Common myeloid progenitor, CD34-positive (primary cell): ENCODE results near the gene CDK1.

Experiments used
- CTCF ChIA-PET: fragments of 350-600 bp; sonication (Branson Sonifier 250); formaldehyde crosslinking; loops from one replicate; lab custom pipeline; 2021; ENCODE audit warnings: antibody characterized with exemption; lab: Charles Lee
- POLR2A ChIA-PET: fragments of 350-600 bp; sonication (Branson Sonifier 250); formaldehyde crosslinking; loops from one replicate; lab custom pipeline; 2021; ENCODE audit warnings: antibody characterized with exemption; lab: Charles Lee
- DNase-seq, 3 donors: peaks; one replicate each; pipeline versions ENCODE4 v3.0.0 to v3.0.0-alpha.2; 2013
- H3K27ac ChIP-seq, 2 experiments: 1 replicate in 1 of 2; 2 replicates in 1 of 2; pipeline ENCODE4 v1.7.0; 2013; ENCODE audit warnings: inconsistent platforms in 2 of 2, low read length in 2 of 2, mild to moderate bottlenecking in 2 of 2, low read depth in 1 of 2, moderate library complexity in 1 of 2; ENCODE audit not compliant: severe bottlenecking in 2 of 2, insufficient read depth in 1 of 2, poor library complexity in 1 of 2
- H3K27me3 ChIP-seq, 5 experiments: replicated peaks in 2 of 5; 1 replicate in 3 of 5; 2 replicates in 2 of 5; pipeline versions ENCODE4 v1.6.1 to v1.7.0; 2013; ENCODE audit warnings: low read length in 4 of 5, mild to moderate bottlenecking in 2 of 5, moderate library complexity in 2 of 5, inconsistent platforms in 1 of 5; ENCODE audit not compliant: insufficient read depth in 5 of 5, control insufficient read depth in 4 of 5
- H3K36me3 ChIP-seq, 4 experiments: 1 replicate in 2 of 4; 2 replicates in 2 of 4; pipeline versions ENCODE4 v1.6.1 to v1.7.0; 2013; ENCODE audit warnings: low read length in 3 of 4, control low read depth in 1 of 4, mild to moderate bottlenecking in 1 of 4; ENCODE audit not compliant: control insufficient read depth in 4 of 4, insufficient read depth in 4 of 4
- H3K4me1 ChIP-seq, 4 experiments: 1 replicate in 3 of 4; 2 replicates in 1 of 4; pipeline versions ENCODE4 v1.6.1 to v1.7.1; 2013; ENCODE audit warnings: low read length in 3 of 4, mild to moderate bottlenecking in 3 of 4, control low read depth in 1 of 4, inconsistent platforms in 1 of 4, moderate library complexity in 1 of 4; ENCODE audit not compliant: control insufficient read depth in 4 of 4, insufficient read depth in 4 of 4; ENCODE audit errors: control extremely low read depth in 1 of 4
- H3K4me3 ChIP-seq, 7 experiments: 1 replicate in 4 of 7; 2 replicates in 3 of 7; pipeline versions ENCODE4 v1.5.1 to v1.7.0; 2013; ENCODE audit warnings: mild to moderate bottlenecking in 7 of 7, low read length in 6 of 7, moderate library complexity in 6 of 7, inconsistent platforms in 2 of 7, low read depth in 2 of 7, control low read depth in 1 of 7; ENCODE audit not compliant: insufficient read depth in 4 of 7, control insufficient read depth in 1 of 7; ENCODE audit errors: extremely low read depth in 1 of 7
- H3K9me3 ChIP-seq, 5 experiments: 1 replicate in 4 of 5; 2 replicates in 1 of 5; pipeline versions ENCODE4 v1.6.1 to v1.7.1; 2013; ENCODE audit warnings: low read length in 4 of 5, mild to moderate bottlenecking in 2 of 5, inconsistent platforms in 1 of 5, low read depth in 1 of 5, moderate library complexity in 1 of 5; ENCODE audit not compliant: control insufficient read depth in 4 of 5, insufficient read depth in 2 of 5; ENCODE audit errors: control extremely low read depth in 1 of 5
- WGBS: methylation state at CpG from one replicate; pipeline ENCODE4 v1.1.5; 2013; ENCODE audit not compliant: insufficient coverage; 5-methylcytosine and 5-hydroxymethylcytosine counted together

The CDK1 gene

GRCh38 chr10:60819271-60819670, 41.0 kb downstream of the CDK1 start:
- WGBS: 96% methylated on average over 2 of the region's 6 CpGs
- Histone ChIP-seq H3K4me3 (no peak overlapping the region), H3K27me3 (no peaks in the 10 kb centered on the region), H3K9me3 (no peaks in the 10 kb centered on the region), H3K4me1 (peaks cover 0 to 11% (median 8%) of the 10 kb centered on the region in 4 experiments), H3K36me3 (no peaks in the 10 kb centered on the region), H3K27ac (no peak overlapping the region)
- no peak for DNase-seq
- ChIA-PET CTCF (interaction anchor here (0.7 to 3.5 kb wide), 11 partner anchors 9 to 914 kb away, joined by 3 to 10 read pairs (median 3); no protein-coding TSS in a partner anchor), POLR2A (no interaction called here)

DNA sequence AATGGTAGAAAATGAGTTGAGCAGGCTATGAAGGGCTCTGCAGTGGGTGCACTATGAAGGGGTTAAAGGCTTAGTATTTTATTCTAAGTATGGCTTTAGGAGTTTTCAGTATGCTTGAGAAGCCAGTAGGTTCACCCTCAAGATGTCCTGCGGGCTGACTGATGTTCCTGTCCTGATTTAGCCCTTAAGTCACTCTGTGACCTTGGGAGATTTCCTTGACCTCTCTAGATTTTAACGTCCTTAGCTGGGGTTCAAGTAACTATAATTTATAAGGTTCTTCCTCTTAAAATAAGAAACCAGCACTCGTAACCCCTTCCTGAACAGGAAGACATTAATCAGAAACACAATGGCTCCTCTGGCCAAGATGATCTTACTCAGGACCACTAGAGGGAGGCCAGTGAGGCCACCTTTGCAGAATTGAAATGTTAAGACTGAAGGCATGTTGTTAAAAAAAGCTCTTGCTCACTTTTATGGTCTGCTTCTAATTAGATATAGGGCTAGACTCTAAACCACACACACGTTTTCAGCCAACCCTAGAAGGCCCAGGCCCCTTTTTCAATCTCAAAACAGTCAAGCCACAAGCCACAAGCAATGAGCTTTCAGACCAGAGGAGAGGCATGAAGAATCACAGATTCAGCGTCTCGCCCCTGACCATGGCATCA, 41.9 kb downstream of the CDK1 start:
- WGBS: 47% methylated on average over 5 of the region's 6 CpGs
- Histone ChIP-seq H3K36me3 (no peaks in the 10 kb centered on the region), H3K4me1 (peaks cover 0 to 11% (median 8%) of the 10 kb centered on the region in 4 experiments), H3K27me3 (no peaks in the 10 kb centered on the region), H3K4me3 (no peak overlapping the region), H3K27ac (no peak overlapping the region), H3K9me3 (no peaks in the 10 kb centered on the region)
- peak; percentile 34 to 60 (median 57) for DNase-seq
- ChIA-PET POLR2A (no interaction called here), CTCF (interaction anchor here (0.6 to 3.5 kb wide), 7 partner anchors 11 to 399 kb away, joined by 3 to 10 read pairs (median 4); no protein-coding TSS in a partner anchor)

DNA sequence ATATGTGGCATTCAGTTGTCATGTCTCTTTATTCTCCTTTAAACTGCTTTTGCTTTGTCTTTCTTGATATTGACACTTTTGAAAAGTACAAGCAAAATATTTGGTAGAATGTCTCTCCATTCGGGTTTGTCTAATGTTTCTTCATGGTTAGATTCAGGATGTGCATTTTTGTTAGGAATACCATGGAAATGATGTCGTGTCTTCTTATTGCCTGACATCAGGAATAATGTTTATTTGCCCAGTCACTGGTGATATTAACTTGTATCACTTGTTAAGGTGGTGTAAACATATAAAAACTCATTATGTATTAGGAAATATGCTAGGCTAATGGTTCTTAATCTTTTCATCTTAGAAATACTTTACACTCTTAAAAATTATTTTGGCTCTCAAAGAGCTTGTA, 43.4 kb downstream of the CDK1 start:
- Histone ChIP-seq H3K27me3 (no peaks in the 10 kb centered on the region), H3K27ac (no peak overlapping the region), H3K4me3 (no peak overlapping the region), H3K4me1 (peaks cover 0 to 11% (median 8%) of the 10 kb centered on the region in 4 experiments), H3K36me3 (no peaks in the 10 kb centered on the region), H3K9me3 (no peaks in the 10 kb centered on the region)
- CTCF ChIA-PET: interaction anchor here (0.8 kb wide), 2 partner anchors 16 to 139 kb away, joined by 3 read pairs; no protein-coding TSS in a partner anchor
- WGBS: 100% methylated on average over 1 of the region's 2 CpGs
- POLR2A ChIA-PET: no interaction called here
- no peak for DNase-seq

GRCh38 chr10:60822809-60823208, 44.5 kb downstream of the CDK1 start:
- no peak for DNase-seq
- H3K9me3 ChIP-seq: no peaks in the 10 kb centered on the region
- ChIA-PET CTCF (no interaction called here), POLR2A (no interaction called here)
- no peaks in the 10 kb centered on the region for H3K36me3 ChIP-seq
- H3K4me3 ChIP-seq: no peak overlapping the region
- no peak overlapping the region for H3K27ac ChIP-seq
- peaks cover 2 to 11% (median 9%) of the 10 kb centered on the region in 4 experiments for H3K4me1 ChIP-seq
- H3K27me3 ChIP-seq: no peaks in the 10 kb centered on the region
- no CpG with 5 or more reads among the region's 4 CpGs for WGBS

DNA sequence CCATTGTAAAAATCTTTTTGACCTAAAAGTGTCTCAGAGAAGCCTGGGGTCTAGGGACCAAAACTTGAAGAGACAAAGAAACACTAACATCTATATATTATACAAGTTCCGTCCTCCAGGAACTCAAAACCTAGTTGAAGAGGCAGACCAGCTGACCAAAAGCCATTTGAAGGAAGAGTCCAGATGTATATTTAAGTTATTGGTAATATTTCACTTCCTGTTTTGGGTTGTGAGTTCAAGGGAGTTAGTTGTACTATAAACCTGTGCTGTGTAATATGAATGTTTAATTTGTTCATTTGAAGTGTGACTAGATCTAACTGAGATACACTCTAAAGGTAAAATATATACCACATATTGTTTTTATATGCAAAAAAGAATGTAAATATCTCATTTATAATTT, 45.0 kb downstream of the CDK1 start:
- H3K27me3 ChIP-seq: no peaks in the 10 kb centered on the region
- H3K9me3 ChIP-seq: no peaks in the 10 kb centered on the region
- H3K4me3 ChIP-seq: no peak overlapping the region
- ChIA-PET POLR2A (no interaction called here), CTCF (interaction anchor here (1.0 kb wide), 1 partner anchor 9 kb away, joined by 4 read pairs; no protein-coding TSS in a partner anchor)
- no peak for DNase-seq
- H3K4me1 ChIP-seq: peaks cover 7 to 17% (median 11%) of the 10 kb centered on the region in 4 experiments
- H3K36me3 ChIP-seq: no peaks in the 10 kb centered on the region
- no peak overlapping the region for H3K27ac ChIP-seq
- no CpG with 5 or more reads among the region's 1 CpG for WGBS

GRCh38 chr10:60825520-60825919, 47.2 kb downstream of the CDK1 start:
- CTCF ChIA-PET: no interaction called here
- WGBS: 96% methylated on average over 4 of the region's 4 CpGs
- Histone ChIP-seq H3K9me3 (no peaks in the 10 kb centered on the region), H3K4me3 (no peak overlapping the region), H3K27ac (no peak overlapping the region), H3K4me1 (peaks cover 1 to 12% (median 8%) of the 10 kb centered on the region in 4 experiments), H3K27me3 (no peaks in the 10 kb centered on the region), H3K36me3 (no peaks in the 10 kb centered on the region)
- POLR2A ChIA-PET: no interaction called here
- no peak for DNase-seq

GRCh38 chr10:60827791-60828488, 49.7 kb downstream of the CDK1 start:
- Histone ChIP-seq H3K27me3 (no peaks in the 10 kb centered on the region), H3K27ac (no peak overlapping the region), H3K4me3 (peak overlapping the region in 1 of 7 experiments; percentile 30), H3K36me3 (no peaks in the 10 kb centered on the region), H3K9me3 (no peaks in the 10 kb centered on the region), H3K4me1 (peaks cover 0 to 11% (median 8%) of the 10 kb centered on the region in 4 experiments)
- CTCF ChIA-PET: interaction anchor here (1.1 kb wide), 1 partner anchor 1076 kb away, joined by 3 read pairs; no protein-coding TSS in a partner anchor
- WGBS: 57% methylated on average over 1 of the region's 5 CpGs
- POLR2A ChIA-PET: no interaction called here
- peak in 2 of 3 donors; percentile 2 to 13 for DNase-seq
